HG03097 (cell line): Measurements from ENCODE around the gene ASIC4.
A peak's percentile ranks its signal among the peaks of the same experiment; 100 is the strongest.

Experiments
- ATAC-seq: cut with Tn5 transposase; IDR thresholded peaks from one replicate; pipeline ENCODE4 v1.9.1; 2021; ENCODE audit not compliant: unreplicated experiment, low FRiP score

Gene ASIC4

DNA sequence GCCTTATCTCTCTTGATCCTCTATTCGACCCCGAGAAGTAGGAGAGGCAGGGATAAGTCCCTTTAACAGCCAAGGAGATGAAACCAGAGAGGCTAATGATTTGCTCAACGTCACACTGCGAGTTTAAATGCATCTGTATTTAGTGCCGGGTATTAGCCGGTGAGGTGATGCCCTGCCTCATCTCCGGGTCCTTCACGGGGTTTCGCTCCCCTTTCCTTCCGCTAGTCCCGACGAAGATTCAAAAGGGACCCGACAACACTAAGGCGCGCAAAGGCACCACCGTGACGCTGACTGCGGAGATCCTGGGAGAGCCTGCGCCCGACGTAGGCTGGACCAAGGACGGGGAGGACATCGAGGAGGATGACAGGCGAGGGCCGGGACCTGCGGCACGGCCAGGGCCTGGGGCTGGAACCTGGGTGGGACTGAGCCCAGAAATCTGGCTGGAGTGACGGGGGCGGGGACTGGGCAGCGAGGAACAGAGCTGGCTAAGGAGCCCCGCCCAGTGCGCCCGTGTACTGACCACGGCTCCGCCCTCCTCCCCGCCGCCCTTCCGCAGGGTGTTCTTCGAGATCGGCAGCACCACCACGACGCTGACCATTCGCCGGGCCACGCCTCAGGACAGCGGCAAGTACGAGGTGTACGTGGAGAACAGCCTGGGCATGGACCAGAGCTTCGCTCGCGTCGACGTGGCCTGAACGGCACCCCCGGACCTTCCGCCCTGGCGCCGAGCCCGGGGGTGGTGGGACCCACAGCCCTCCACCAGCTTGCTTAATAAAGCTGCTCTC lies 16.6 kb upstream of the ASIC4 start:
- no peak for ATAC-seq

DNA sequence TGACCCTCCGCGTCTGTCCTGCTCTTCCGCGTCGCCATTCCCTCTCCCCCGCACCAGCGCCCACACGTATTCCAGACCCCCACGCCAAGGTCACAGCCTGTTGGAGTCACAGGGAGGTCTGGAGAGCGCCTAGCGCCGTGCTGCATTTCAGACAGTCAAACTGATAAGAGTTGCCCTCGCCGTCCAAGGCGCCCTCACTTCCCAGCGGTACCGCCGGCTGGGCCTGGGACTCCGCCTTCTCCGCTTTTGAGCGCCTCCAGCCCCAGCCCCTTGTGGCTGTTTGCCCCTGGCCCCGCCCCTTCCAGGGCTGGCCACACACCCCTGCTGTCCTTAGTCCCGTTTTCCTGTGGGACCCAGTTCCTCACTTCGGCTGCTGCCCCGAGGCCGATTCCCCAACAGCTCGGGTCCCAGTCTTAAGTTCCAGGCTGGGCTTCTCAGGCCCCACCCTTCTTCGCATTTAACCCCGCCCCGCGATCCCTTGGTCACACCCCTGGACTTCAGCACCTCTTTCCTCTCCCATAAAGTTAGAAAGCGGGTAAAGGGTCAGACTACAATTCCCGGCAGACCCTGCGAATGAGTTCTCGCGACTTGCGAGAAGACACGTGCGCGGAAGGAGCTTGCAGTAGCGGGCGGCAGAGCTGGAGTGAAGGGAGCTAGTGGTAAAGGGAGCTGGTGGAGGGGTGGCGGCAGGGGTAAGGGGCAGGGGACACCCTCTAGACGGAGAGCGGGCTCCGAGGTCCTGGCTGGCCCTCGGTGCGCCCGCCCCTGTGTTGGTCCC lies 15.8 kb upstream of the ASIC4 start, which contains the start of gene GMPPA:
Gene GMPPA (plus strand): TSS at position 612 of the 778 bp plus-strand sequence. CDS start 1,085 bp downstream, outside the sequence.
- peak; percentile 90 for ATAC-seq

DNA sequence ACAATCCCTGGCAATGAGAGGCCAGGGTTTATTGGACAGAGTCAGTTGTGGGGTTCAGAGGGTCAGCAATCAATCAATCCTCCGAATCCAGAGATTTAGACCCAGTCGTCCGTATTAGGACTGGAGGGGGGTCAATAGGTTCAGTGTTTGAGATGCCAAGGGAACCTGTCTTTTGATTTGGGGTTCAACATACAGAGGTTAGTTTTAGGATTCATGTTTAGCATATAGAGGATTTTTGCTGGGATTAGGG lies 15.3 kb upstream of the ASIC4 start:
- ATAC-seq, result no peak

DNA sequence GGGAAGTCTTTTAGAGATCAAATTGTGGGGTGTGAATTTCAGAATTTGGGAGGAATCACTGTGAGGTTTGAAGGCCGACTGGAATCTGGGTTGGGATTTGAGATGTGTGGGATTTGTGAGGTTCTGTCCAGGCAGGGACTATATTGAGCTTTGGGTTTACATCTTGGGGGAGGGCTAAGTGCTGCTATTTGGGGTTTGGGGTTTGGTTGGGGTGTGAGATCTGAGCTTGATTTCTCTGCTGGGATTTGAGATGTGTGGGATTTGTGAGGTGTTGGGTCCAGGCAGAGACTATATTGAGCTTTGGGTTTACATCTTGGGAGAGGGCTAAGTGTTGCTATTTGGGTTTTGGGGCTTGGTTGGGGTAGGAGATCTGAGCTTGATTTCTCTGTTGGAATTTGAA lies 14.7 kb upstream of the ASIC4 start:
- no peak for ATAC-seq

DNA sequence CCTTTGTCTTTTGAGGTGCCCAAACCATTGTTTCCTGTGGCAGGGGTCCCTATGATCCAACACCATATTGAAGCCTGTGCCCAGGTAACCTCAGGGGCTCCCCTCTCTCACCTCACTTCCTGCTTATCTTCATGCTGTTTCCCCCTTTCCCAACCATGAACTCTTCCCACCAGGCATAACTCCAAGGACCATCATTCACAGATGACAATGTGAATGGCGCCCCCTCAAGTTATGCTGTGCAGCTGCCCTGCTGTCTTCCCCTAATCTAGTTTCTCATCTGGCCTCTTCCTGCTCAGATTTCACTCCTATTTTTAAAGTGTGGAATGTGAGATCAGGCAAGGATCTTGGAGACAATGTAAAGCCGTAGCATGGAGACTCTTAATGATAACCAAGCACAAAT lies 14.1 kb upstream of the ASIC4 start:
- no peak for ATAC-seq

DNA sequence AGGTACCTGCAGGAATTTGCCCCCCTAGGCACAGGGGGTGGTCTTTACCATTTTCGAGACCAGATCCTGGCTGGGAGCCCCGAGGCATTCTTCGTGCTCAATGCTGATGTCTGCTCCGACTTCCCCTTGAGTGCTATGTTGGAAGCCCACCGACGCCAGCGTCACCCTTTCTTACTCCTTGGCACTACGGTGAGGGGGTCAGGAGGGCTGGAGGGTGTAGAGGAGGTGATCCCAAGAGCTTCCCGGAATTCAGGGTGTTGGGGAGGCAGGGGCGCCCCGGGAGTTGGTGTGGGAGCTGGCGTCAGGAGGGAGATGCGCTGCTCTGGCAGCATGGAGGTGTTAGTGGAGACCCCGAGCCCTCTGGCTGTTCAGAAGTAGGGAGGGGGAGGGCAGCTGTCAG lies 12.4 kb upstream of the ASIC4 start:
- ATAC-seq, result no peak

DNA sequence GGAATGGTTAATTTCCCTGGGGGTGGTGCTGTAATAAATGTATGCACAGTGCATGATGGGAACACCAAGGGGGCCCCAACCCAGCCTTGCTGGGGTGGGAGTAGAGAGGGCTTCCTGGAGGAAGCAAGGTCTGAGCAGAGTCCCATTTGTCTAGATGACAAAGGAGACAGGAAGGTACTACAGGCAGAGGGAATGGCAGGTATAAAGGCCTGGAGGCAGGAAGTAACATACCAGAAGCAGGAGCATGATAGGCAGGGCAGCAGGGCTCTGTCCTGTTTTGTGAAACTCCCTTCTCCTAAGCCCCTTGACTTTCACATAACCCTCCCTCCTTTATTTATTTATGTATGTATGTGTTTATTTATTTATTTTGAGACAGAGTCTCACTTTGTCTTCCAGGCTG lies 11.7 kb upstream of the ASIC4 start:
- no peak for ATAC-seq

DNA sequence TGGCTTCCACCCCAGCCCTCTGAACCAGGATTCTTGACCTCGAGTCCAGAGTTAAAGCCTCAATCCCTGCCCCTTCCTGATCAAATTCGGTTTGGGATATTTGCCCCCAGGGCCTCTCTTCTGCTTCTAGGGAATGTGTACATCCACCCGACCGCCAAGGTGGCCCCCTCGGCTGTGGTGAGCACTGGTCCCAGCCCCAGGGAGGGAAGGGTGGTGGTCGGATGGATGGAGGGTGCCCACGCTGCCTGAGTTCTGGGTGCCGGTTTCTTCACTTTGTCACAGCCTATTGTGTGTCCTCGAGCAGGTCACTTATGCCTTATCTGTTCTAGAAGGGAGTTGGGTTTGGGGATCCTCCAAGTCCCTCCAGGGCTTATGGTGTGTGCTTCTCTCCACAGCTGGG lies 8.7 kb upstream of the ASIC4 start:
- no peak for ATAC-seq

DNA sequence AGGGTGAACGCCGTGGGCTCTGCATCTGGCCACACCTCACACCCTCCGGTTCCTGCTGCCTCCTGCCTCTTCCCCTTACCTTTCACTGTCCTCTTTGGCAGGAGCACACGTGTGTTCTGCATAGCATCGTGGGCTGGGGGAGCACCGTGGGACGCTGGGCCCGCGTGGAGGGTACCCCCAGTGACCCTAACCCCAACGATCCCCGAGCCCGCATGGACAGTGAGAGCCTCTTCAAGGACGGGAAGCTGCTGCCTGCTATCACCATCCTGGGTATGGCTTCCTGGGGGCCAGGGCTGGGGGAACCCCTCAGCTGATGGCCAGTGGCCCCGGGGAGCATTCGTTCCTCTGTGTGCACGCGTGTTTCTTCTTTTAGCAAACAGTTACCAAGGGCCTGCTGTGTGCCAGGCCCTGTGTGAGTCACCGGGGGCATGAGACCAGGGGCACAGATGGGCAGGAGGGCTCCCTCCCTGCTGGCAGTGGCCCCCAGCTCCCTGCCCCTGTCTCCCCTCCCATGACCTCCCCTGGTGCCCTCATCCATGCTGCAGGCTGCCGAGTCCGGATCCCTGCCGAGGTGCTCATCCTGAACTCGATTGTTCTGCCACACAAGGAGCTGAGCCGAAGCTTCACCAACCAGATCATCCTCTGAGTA lies 8.0 kb upstream of the ASIC4 start:
- no peak for ATAC-seq

DNA sequence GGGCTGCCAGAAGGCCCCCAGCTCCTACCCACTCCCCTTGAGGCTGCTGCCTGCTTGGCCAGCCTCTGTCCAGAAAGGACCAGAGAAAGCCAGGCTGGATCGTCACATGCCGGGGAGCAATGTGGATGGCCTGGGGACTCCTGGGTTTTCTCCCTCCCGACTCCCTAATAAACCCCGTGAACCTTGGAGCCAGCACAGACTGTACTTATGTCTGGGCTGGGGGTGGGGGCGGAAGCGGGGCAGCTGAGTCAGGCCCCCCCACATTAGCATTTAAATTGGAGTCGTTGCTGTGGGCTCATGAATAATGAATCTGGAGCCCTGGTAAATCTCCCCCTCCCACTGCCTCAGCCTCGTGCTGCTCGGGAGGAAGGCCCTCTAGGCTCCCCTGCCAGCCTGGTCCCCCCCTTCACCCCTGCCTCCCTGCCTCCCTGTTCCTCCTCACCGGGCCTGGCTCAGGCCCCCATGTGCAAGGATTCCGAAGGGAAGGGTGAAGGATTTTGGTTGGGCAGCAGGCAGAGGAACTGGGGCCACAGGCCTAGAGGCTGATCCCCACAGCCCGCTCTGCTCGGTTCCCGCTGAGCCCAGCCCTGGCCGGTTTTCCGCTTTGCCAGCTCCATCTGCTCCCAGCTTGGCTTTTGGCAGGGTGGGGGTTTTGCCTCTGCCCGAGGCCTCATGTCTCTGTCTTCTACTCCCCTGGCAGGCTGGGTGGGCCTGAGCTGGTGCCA lies 7.3 kb upstream of the ASIC4 start:
- ATAC-seq, result no peak

DNA sequence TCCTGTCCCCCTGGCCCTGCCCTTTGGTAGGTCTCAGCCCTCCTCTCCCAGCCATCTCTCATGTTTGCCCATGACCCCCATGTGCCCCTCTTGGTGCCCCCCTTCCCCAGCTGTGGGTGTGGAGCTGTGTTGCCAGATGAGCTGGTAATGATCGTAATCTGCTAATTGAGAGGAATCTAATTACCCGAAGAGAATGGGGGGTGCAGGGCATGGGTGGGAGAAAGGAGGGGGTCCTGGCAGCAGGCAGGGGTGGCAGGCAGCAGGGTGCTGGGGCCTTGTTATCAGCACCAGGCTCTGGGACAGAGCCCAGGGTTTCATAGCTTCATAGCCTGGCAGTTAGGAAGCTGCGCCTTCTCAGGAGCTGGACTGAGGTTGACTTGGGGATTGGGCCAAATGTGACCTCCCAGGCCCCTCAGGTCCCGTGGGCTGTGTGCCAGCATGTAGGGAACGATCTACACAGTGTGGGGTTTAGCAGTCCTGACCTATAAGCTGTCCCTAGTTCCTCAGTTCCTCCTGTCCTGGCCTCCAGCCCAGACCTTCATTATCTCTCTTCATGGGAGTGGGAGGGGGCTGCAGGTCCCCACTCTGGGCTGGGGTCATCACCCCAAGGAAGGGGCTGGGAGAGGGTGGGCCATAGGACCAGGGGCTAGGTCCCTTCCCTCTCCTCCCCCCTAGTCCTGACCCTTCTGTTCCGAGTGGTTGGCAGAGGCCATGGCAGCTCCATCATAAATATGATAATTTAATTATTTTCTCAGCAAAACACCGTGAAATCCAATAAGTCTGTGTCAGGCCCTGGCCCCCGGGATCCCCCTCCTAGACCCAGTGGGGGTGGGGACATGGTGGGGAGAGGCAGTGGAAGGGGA lies 6.5 kb upstream of the ASIC4 start:
- no peak for ATAC-seq

DNA sequence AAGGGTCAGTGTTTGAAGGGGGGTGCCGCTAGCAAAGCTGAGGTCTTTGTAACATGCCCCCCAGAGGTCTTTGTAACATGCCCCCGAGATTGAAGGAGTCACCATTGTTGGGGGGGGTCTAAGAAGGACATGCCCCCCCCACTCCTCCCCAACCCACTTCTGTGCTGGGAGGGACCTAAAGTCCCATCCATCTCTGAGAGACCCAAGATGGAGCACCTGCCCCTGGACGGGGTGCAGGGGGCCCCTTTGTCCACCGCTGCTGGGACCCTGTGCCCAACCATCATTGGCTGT lies 5.9 kb upstream of the ASIC4 start:
- ATAC-seq, result no peak

DNA sequence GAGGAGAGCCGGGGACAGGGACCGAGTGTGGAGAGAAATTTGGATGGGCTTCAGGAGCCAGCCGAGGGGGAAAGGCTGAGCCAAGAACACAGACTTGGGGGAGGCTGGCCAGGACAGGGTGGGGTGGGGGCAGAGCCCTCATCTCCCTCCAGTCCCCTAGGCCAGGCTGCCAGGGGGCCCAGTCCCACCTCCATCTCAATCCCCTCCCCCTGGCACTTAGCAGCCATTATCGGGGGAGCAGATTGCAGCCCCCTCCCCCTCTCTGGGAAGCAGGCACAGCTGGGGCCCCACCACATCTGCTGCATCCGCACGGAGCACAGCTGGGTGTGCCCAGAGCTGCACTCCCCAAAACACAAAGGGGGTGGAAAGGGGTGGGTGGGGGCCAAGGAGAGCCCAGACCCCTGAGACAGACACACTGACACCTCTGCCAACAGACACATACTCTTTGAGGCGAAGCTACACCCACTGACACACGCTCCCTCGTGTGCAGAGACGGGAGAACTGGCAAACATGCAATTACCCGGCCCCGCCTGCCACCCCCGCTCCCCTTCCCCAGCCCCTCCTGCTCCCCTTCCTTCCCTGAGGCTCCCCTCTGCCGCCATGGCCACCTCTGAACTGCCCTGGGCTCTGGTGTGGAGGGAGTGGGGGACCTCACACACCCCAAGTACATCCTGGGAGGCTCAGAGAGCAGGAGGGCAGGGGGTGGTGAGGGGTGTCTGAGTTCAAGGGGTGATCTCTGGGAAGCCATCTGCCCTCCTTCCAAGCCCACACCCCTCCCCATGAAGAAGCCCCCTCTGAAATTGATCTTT lies 5.1 kb upstream of the ASIC4 start:
- no peak for ATAC-seq

DNA sequence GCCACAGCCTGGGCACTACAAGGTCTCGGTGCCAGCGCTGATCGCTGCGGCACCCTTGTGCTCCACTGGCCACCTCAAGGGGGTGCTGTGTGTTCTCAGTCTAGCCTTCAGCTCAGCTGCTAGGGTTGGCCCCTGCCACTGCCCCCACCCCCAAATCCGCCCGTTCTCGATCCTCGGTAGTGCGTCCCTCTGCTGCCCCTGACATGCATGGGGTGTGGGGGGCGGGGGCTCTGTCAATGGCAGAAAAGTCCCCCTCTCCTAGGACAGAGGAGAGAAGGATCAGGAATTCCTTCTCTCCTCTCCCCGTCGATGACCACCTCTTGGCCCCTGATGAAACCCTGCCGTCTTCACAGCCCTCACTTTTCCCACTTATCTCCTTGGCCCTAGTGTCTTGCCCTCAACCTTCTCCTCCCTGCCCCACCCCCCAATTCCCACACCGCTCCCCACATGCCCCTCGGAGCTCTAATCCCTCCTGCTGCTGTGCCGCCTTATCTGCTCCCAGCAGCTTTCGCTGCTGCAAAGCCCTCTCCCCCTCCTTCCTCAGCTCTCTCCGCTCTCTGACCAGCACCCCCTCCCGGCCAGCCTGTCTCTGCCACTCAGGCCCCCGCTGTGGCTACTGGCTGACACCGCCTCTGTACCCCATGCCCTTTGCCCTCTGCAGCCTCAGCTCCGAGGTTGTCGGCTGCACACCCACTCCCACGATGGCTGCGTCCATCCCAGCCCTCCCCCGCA lies 4.3 kb upstream of the ASIC4 start:
- ATAC-seq, result no peak

DNA sequence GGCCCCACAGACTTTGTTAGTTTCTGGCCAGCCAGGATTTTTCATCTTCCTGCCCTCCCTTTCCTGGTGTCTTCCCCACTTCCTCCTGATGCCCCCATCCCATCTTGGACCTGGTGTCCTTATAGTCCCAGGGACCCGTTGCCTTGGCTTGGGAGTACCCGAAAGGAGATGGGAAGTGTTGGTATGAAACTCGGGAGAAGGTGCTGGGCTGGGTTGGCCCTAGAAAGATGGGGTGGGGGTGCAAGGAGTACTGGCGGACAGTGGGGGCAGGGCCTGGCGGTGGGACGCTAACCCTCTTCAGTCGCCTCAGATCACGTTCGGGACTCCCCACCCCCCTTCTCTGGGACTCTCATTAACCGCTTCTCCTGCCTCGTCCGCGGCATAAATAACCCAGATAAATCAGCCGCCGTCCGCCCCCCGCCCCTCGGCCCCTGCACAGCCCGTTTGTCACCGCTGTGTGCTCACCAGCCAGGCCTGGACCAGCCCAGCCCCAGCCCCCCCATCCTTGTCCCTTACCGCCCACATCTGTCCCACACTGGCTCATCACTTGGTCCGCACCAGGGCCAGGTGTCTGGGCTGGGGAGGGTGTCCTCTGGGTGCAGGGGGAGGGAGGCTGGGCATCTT lies 3.7 kb upstream of the ASIC4 start:
- no peak for ATAC-seq

DNA sequence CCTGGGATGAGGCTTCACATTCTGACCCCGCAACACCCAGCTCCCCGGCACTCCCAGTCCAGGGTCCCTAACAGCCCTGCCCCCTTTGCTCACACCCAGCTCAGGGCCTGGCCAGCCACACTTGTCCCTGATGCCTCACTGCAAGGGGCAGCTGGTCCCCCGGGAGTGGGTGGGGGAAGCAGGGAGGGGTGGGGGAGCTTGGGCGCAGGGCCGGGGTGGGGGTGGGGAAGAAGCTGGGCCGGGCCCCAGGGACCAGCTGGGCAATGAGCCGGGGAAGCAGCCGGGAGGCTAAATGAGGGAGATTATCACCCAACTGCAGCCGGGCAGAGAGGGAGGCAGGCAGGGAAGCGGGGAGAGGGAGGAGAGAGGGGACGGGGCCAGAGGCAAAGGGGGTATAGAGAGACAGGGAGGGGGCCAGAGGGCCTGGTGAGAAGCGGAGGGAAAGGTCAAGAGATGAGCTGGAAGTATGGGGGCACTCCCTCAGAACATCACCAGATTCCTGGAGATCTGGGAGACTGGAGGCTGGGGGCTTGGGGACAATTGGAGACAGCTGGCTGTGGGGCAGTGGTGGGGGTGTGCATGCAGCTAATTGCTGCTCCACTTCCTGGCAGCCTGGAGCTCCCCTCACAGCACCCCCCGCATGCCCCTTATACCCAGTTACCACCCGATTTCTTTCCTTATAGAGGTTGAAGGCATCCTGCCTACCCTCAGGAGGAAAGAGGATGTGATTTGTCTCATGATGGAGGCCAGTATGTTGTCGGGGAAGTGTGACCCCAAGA lies 2.5 kb upstream of the ASIC4 start:
- ATAC-seq, result no peak

DNA sequence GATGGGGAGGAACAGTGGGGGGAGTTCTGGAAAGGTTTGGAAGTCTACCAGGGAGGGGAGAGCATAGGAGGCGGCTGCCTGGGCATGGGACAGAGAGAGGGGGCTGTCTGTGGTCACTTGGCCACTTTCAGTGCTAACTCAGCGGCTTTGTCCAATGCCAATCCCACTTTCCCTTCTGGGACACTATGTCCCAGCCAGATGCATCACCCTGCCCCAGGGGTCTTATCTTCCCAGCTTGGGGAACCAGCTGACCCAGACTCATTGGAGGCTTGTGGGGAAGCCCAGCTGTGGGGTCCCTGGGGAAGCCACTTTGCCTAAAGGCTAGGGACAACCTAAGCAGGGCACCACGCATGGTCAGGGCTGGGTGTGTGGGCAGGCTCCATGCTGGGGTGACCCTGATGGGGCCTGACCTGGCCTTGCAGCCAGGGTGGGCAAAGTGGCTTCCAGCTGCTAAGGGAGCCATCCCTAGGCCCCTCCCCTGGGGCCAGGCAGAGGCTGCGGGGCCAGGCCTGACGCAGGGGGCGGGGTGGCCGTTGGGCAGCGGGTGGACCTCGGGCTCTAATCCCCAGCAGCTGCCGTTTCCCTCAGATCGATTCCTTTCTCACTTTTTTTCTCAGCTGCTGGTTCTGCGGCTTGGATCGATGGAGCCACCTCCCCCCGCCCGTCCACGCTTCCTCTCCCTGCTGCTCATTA lies 1.6 kb upstream of the ASIC4 start:
- no peak for ATAC-seq
